ENCODE results near the gene ATG5. TPM values are rescaled to one million over a fixed set of nuclear protein-coding genes. Genes with fewer than 3 reads are reported as not detected.

Gene ATG5
- polyA plus RNA-seq, 1 of the 3 experiments (the other 2 are of a cell fraction): 15.5 TPM

- no peaks in the 10 kb centered on the region for H3K79me2 ChIP-seq (ENCODE audit: insufficient read depth)
- no peak for DNase-seq
- no peaks in the 10 kb centered on the region for H4K20me1 ChIP-seq (ENCODE audit: insufficient read depth)
- peaks cover 0 to 12% of the 10 kb centered on the region in 2 experiments; a peak in 1 of 4 replicates for H3K4me1 ChIP-seq (ENCODE audit: control insufficient read depth in 1 of 2, insufficient read depth in 2 of 2, low read depth in 1 of 2, low read length in 1 of 2)
- H2AFZ ChIP-seq (ENCODE audit: low read depth): peak overlapping the region; percentile 92
- H3K9ac ChIP-seq: no peak overlapping the region
- H3K9me2 ChIP-seq: no peaks in the 10 kb centered on the region
- ChIA-PET POLR2A (no interaction called here), CTCF (interaction anchor here (0.9 to 3.4 kb wide), 20 partner anchors 11 to 207 kb away, joined by 3 to 38 read pairs (median 6); partner anchors contain the start of gene ATG5)
- H3F3A ChIP-seq (replicated peaks; ENCODE audit: insufficient read depth): peaks cover 2% of the 10 kb centered on the region
- peak overlapping the region; percentile 54 to 65 for H3K4me3 ChIP-seq (ENCODE audit: low read depth in 2 of 2, low read length in 1 of 2)
- no peaks in the 10 kb centered on the region for H3K36me3 ChIP-seq (replicated peaks in 1 of 2; ENCODE audit: control insufficient read depth in 1 of 2, insufficient read depth in 2 of 2, low read length in 1 of 2)
- TF ChIP-seq, protein P1, sequence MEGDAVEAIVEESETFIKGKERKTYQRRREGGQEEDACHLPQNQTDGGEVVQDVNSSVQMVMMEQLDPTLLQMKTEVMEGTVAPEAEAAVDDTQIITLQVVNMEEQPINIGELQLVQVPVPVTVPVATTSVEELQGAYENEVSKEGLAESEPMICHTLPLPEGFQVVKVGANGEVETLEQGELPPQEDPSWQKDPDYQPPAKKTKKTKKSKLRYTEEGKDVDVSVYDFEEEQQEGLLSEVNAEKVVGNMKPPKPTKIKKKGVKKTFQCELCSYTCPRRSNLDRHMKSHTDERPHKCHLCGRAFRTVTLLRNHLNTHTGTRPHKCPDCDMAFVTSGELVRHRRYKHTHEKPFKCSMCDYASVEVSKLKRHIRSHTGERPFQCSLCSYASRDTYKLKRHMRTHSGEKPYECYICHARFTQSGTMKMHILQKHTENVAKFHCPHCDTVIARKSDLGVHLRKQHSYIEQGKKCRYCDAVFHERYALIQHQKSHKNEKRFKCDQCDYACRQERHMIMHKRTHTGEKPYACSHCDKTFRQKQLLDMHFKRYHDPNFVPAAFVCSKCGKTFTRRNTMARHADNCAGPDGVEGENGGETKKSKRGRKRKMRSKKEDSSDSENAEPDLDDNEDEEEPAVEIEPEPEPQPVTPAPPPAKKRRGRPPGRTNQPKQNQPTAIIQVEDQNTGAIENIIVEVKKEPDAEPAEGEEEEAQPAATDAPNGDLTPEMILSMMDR (IDR thresholded peaks at IDR 0.05): no peak
- no peak for TF ChIP-seq TEAD4 (IDR thresholded peaks at IDR 0.05; ENCODE audit: borderline replicate concordance, insufficient read depth)
- H3K27ac ChIP-seq (ENCODE audit: low read depth in 2 of 2, low read length in 1 of 2): no peak overlapping the region
- peaks cover 21% of the 10 kb centered on the region; the same call in 1 of the 2 replicates for H3K27me3 ChIP-seq (ENCODE audit: insufficient read depth)
- H3K9me3 ChIP-seq: no peaks in the 10 kb centered on the region
- WGBS (ENCODE audit: low lambda C conversion rate): 9% methylated on average over 11 of the region's 12 CpGs
- H3K4me2 ChIP-seq: peak overlapping the region; percentile 87
Observed at GRCh38 chr6:106359959-106360409, 34.4 kb upstream of the ATG5 start.

DNA sequence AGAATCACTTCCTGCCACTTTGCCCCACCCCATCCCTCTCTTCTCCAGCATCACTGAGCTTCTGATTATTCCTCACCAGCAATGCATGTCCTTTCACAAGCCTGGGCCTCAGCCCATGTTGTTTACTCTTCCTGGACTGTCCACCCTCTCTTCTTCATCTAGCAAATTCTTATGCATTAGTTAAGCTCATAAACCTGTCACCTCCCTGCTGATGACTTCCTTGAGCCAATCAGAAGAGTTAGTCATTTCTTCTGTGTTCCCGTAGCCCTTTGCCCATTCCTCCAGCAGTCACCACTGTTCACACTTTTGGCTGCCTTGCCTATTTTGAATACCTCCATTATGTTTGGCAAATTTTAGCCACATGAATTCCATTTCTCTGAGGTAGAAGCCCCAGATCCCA is 30.8 kb upstream of the ATG5 start:
- 100% methylated on average over 1 of the region's 1 CpG for WGBS (ENCODE audit: low lambda C conversion rate)
- no peak for DNase-seq
- CTCF ChIA-PET: interaction anchor here (0.6 to 2.2 kb wide), 6 partner anchors 10 to 349 kb away, joined by 3 to 16 read pairs (median 3); no protein-coding TSS in a partner anchor
- TF ChIP-seq SMC3 (IDR thresholded peaks at IDR 0.05; ENCODE audit: low read depth, low read length): no peak
- no peak for TF ChIP-seq GATA2 (CRISPR knock-in tag; IDR thresholded peaks at IDR 0.05)
- no peak for TF ChIP-seq PBX3 (IDR thresholded peaks at IDR 0.05)
- TF ChIP-seq NFIC (IDR thresholded peaks at IDR 0.05; ENCODE audit: borderline replicate concordance): no peak
- no peak for TF ChIP-seq MAX (IDR thresholded peaks at IDR 0.05; ENCODE audit: low read depth)
- no peak for TF ChIP-seq ELF1 (IDR thresholded peaks at IDR 0.05)
- TF ChIP-seq JUND (IDR thresholded peaks at IDR 0.05): no peak
- TF ChIP-seq NRF1 (IDR thresholded peaks at IDR 0.05; ENCODE audit: low read depth, low read length): no peak
- no peak for TF ChIP-seq USF2 (IDR thresholded peaks at IDR 0.05; ENCODE audit: borderline replicate concordance, low read depth, low read length)
- no peak for TF ChIP-seq MXI1 (IDR thresholded peaks at IDR 0.05; ENCODE audit: low read depth, low read length)
- TF ChIP-seq, protein P2, sequence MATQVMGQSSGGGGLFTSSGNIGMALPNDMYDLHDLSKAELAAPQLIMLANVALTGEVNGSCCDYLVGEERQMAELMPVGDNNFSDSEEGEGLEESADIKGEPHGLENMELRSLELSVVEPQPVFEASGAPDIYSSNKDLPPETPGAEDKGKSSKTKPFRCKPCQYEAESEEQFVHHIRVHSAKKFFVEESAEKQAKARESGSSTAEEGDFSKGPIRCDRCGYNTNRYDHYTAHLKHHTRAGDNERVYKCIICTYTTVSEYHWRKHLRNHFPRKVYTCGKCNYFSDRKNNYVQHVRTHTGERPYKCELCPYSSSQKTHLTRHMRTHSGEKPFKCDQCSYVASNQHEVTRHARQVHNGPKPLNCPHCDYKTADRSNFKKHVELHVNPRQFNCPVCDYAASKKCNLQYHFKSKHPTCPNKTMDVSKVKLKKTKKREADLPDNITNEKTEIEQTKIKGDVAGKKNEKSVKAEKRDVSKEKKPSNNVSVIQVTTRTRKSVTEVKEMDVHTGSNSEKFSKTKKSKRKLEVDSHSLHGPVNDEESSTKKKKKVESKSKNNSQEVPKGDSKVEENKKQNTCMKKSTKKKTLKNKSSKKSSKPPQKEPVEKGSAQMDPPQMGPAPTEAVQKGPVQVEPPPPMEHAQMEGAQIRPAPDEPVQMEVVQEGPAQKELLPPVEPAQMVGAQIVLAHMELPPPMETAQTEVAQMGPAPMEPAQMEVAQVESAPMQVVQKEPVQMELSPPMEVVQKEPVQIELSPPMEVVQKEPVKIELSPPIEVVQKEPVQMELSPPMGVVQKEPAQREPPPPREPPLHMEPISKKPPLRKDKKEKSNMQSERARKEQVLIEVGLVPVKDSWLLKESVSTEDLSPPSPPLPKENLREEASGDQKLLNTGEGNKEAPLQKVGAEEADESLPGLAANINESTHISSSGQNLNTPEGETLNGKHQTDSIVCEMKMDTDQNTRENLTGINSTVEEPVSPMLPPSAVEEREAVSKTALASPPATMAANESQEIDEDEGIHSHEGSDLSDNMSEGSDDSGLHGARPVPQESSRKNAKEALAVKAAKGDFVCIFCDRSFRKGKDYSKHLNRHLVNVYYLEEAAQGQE (IDR thresholded peaks at IDR 0.05; ENCODE audit: low read depth, low read length): no peak
- TF ChIP-seq FOXM1 (IDR thresholded peaks at IDR 0.05; ENCODE audit: low read depth): no peak
- no peak for TF ChIP-seq USF1 (IDR thresholded peaks at IDR 0.05; ENCODE audit: borderline replicate concordance, low read depth)
- TF ChIP-seq, protein P1 (IDR thresholded peaks at IDR 0.05): no peak
- no peak for TF ChIP-seq TCF12 (IDR thresholded peaks at IDR 0.05)
- no peak for TF ChIP-seq YY1 (IDR thresholded peaks at IDR 0.05; ENCODE audit: low read depth)

More for the DNA sequence above, 30.8 kb upstream of the ATG5 start:
- no peak overlapping the region for H2AFZ ChIP-seq (ENCODE audit: low read depth)
- H3F3A ChIP-seq (replicated peaks; ENCODE audit: insufficient read depth): no peaks in the 10 kb centered on the region
- H3K27me3 ChIP-seq (ENCODE audit: insufficient read depth): peaks cover 18% of the 10 kb centered on the region; the same call in 1 of the 2 replicates
- no peaks in the 10 kb centered on the region for H3K9me2 ChIP-seq
- H4K20me1 ChIP-seq (ENCODE audit: insufficient read depth): no peaks in the 10 kb centered on the region
- POLR2A ChIA-PET: no interaction called here
- peaks cover 0 to 12% of the 10 kb centered on the region in 2 experiments; a peak in 1 of 4 replicates for H3K4me1 ChIP-seq (ENCODE audit: control insufficient read depth in 1 of 2, insufficient read depth in 2 of 2, low read depth in 1 of 2, low read length in 1 of 2)
- no peak overlapping the region for H3K4me2 ChIP-seq
- H3K27ac ChIP-seq (ENCODE audit: low read depth in 2 of 2, low read length in 1 of 2): no peak overlapping the region
- no peak overlapping the region for H3K9ac ChIP-seq
- no peak overlapping the region for H3K4me3 ChIP-seq (ENCODE audit: low read depth in 2 of 2, low read length in 1 of 2)
- peaks cover 7% of the 10 kb centered on the region; the same call in 1 of the 2 replicates for H3K9me3 ChIP-seq
- no peaks in the 10 kb centered on the region for H3K36me3 ChIP-seq (replicated peaks in 1 of 2; ENCODE audit: control insufficient read depth in 1 of 2, insufficient read depth in 2 of 2, low read length in 1 of 2)
- H3K79me2 ChIP-seq (ENCODE audit: insufficient read depth): no peaks in the 10 kb centered on the region

Measured in SK-N-SH (cell line).